MM.1S (cell line): Measurements from ENCODE around the gene PDILT.

Source experiments
- EZH2 ChIP-seq: fragments of 300-600 bp; sonication (generic); optimal IDR thresholded peaks from 2 replicates; pipeline ENCODE3; 2017; ENCODE audit warnings: low read depth, mild to moderate bottlenecking, antibody characterized with exemption, low read length, mixed read lengths
- EZH2phosphoT487 ChIP-seq: fragments of 300-600 bp; sonication (generic); IDR thresholded peaks from 2 replicates; pipeline ENCODE4 v1.6.1; 2018; ENCODE audit warnings: antibody characterized with exemption, low read length
- TF ChIP-seq, protein P1 (sequence below): fragments of 300-600 bp; sonication (generic); IDR thresholded peaks from 2 replicates; pipeline ENCODE4 v1.5.1; 2016; ENCODE audit warnings: antibody characterized with exemption, low read length, mixed read lengths

DNA sequence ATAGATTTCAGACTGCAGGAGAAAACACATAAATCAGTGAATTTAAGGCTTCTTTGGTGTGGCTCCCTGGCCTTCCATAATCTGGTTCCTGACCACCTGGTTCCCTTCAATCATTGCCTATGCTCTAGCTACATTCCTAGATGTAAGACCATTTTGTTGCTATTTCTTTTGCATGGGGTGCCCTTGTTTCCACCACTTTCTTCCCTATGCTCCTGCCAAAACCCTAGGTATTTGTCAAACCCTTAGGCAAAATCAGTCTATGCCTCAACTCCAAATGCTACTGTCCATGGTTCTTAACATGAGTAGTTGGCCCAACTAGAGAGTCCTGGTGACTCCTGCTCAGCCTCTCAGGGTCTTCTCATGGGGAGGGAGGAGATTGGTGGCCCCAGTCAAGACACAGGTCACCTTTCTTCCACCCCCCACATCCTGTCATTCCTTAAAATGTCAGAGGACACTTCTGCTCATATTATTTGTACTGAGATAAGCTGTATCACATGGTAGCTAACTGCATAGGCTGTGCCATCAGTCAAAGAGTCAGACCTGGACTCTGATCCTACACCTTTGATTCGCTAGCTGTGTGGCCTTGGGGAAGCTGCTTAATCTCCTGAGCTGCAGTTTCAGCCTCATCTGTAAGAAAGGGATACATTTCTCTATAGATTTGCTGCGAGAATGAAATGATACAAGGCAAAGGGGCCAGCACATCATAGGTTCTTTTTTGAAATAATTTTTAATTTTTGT lies 19.8 kb upstream of the PDILT start:
- no peak for TF ChIP-seq EZH2phosphoT487
- TF ChIP-seq, protein P1, sequence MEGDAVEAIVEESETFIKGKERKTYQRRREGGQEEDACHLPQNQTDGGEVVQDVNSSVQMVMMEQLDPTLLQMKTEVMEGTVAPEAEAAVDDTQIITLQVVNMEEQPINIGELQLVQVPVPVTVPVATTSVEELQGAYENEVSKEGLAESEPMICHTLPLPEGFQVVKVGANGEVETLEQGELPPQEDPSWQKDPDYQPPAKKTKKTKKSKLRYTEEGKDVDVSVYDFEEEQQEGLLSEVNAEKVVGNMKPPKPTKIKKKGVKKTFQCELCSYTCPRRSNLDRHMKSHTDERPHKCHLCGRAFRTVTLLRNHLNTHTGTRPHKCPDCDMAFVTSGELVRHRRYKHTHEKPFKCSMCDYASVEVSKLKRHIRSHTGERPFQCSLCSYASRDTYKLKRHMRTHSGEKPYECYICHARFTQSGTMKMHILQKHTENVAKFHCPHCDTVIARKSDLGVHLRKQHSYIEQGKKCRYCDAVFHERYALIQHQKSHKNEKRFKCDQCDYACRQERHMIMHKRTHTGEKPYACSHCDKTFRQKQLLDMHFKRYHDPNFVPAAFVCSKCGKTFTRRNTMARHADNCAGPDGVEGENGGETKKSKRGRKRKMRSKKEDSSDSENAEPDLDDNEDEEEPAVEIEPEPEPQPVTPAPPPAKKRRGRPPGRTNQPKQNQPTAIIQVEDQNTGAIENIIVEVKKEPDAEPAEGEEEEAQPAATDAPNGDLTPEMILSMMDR = no peak
- no peak for TF ChIP-seq EZH2
